NOMO-1 treated with DMSO at 0.1 percent for 48 hours (cell line): ENCODE results near the gene GRM4.

ENCODE experiments used
- DNase-seq: peaks from one replicate; lab custom pipeline; 2025; ENCODE audit not compliant: unreplicated experiment; lab: John Stamatoyannopoulos, UW

GRM4 gene

DNA sequence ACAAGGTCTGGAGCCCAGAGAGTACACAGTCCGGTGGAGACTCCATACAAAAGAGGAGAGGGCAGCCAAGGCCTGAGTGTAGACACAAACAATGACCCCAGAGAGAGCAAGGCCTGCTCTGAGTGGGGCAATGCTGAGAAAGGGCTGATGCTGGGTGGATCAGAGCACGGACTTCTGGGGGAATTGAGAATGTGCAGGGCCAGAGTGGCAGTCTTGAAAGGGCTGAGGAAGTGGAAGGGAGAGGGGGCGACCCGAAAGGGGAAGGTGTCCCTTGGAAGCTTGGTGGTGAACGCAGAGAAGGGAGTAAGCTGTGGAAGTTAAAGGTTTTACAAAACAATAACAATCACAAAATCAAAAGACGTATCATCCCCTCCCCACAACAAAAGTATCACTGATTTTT is 12.0 kb upstream of the GRM4 start:
- DNase-seq, result peak; percentile 9

DNA sequence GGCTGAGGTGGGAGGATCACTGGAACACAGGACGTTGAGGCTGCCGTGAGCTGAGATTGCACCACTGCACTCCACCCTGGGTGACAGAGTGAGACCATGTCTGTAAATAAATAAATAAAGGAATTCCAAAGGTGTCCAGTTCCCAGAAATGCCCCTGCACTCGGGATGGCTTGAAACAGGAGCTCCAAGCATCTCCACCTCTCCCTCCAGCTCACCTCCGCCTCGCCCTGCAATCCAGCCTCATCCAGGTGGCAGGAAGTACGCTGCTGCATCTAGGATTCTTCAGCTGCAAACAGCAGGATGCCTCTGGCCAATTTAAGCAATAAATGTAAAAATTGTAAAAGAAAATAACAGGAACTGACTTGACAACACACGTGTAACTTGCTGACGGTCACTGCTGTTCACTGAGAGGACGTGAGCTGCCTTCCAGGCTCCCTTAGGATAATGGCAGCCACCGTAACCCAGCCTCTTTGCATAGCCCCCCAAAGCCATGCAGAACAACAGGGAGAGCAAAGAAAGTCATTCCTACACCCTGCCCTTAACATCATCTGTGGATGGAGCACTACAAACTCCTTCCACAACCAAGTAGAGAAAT is 11.4 kb upstream of the GRM4 start:
- DNase-seq, result no peak

DNA sequence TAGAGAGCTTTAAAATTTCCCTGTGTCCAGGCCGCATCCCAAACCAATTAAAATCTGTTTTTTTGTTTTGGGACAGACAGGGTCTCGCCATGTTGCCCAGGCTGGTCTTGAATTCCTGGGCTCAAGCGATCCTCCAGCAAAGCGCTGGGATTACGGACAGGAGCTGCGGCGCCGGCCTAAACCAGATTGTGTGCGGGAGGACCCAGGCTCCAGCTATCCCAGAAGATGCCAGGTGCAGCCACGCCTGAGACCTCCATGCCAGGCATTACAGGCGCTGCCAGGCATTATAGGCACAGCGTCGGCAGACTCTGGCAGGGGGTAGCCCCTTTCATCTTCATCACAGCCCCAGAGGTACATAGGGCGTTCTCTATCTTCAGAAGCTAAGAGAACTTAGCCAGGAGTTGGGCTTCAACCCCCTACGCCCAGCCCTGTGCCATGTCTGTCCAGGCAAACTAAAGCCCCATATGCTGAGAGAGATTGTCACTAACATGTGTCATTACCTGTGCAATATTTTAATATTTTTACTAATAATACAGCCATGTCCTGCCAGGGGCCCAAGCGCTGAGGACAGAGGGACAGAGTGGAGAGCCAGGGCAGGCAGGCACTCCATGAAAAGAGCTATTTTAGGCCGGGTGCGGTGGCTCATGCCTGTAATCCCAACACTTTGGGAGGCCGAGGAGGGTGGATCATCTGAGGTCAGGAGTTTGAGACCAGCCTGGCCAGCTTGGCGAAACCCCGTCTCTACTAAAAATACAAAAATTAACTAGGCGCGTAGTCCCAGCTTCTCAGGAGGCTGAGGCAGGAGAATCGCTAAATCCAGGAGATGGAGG is 9.8 kb upstream of the GRM4 start:
- DNase-seq, result no peak

DNA sequence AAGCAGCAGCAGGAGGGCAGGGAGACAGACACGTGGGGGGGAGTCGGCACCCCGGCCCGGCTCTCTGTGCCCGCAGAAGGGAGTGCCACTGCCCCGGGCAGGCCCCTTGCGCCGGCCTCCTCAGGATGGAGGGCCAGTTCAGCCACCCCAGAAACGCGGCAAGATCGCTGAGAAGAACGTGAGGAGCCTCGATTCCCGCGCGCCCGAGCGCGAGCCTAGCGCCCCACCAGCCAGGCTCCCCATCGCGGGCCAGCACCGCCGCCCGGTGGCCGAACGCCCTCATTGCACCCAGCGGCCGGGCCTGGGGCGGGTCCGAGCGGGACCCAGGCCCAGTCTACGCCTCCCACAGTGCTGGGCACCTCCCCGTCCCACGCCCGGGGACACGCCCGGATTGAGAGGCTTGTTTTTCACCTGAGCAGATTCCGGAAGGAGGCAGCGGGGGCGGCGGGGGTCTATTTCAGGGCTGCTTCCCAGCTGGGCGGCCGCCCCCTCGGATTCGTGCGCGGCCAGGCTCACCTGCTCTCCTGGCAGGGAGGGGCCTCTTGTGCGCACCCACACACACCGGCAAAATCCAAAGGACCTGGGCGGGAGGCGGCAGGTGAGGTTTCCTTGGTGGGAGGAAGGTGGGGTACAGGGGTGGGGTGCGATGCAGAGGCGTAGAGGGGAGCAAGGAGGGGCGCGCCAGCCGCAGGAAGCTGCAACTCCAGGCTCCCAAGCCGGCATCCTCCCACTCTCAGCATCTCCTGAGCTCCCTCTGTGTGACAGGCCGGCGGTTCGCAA is 9.0 kb upstream of the GRM4 start:
- DNase-seq, result peak; percentile 31

- DNase-seq, result no peak
Observed at GRCh38 chr6:34152806-34153520, 7.1 kb upstream of the GRM4 start.

- DNase-seq, result no peak
Observed at GRCh38 chr6:34152042-34152524, 6.2 kb upstream of the GRM4 start.

- no peak for DNase-seq
Observed at GRCh38 chr6:34151321-34152041, 5.6 kb upstream of the GRM4 start.

- no peak for DNase-seq
Observed at GRCh38 chr6:34150766-34151165, 4.9 kb upstream of the GRM4 start.

DNA sequence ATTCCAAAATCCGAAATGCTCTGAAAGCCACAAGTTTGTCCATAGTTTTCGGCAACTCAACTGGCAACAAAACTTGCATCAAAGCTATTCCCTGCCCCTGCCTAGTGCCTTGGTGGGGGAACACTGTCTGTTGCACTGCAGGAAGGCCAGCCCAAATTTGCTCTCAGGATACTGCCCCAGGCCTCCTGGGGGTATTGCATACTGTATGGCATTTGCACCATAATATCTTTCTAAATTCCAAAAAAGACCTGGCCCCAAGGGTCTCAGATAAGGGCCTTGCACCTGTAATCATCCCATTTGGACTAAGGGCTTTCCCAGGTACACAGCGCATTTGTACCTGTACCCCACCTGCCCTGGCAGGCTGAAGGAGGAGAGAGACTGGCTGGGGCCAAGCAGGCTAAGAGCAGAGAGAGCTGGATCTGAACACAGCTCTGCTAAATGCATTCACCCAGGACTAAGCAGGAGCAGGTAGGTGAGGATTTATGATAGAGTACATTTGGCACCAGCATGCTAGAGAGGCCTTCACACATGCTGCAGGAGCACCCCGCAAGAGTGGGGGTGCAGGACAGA is 4.0 kb upstream of the GRM4 start:
- DNase-seq, result no peak

DNA sequence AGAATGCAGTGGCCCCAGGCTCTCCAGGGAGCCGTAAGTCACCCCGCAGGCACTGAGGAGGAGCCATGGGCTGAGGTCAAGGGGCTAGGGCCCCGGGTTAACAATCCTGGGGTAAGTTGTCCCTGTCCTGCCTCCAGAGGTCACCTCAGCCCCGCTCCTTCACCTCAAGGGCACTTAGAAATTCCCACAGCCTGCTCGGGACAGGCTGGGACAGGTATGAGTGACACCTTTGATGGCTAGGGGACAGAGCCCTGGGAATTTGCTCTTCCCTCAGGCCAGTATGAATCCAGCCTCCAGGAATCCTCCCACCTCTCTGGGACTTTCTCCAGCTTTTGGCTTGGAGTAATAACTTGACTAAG is 3.5 kb upstream of the GRM4 start:
- no peak for DNase-seq

DNA sequence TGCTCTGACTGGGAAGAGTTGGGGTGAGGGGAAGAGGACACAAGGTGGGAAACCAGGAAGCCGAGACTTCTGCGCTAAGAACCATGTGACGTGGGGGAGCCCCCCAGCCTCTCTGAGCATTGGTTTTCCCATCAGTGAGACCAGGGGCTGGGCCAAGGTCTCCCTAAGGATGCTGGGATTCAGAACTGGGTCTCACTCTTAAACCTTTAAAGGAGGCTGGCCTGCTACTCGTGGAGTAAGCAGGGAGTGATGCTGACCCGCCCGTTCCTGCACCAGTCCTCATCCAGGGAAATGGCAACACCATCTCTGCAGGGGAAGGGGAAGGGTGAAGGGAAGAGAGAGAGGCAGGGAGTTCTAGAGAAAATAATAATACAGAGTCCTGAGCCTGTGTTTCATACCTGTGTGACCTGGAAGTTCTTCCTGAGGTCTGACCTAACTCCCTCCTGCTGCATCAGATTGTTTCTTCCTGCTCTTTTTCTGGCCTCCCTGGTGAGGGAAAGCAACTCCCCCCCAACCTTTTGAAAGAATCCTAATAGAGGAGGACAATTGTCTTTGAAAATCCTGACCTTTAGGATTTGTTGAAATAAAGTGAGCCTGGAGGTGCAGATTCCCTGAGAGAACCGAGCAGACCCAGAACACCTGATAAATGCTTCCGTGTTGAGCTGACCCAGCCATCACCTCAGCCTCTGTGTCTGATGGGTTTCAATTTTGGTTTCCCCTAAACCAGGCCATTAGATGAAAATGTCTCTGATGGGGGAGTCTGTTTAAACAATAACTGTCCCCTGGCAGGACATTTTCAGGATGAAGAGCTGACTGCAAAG is 3.0 kb upstream of the GRM4 start:
- no peak for DNase-seq

- DNase-seq, result no peak
Observed at GRCh38 chr6:34147906-34148630, 2.2 kb upstream of the GRM4 start.

DNA sequence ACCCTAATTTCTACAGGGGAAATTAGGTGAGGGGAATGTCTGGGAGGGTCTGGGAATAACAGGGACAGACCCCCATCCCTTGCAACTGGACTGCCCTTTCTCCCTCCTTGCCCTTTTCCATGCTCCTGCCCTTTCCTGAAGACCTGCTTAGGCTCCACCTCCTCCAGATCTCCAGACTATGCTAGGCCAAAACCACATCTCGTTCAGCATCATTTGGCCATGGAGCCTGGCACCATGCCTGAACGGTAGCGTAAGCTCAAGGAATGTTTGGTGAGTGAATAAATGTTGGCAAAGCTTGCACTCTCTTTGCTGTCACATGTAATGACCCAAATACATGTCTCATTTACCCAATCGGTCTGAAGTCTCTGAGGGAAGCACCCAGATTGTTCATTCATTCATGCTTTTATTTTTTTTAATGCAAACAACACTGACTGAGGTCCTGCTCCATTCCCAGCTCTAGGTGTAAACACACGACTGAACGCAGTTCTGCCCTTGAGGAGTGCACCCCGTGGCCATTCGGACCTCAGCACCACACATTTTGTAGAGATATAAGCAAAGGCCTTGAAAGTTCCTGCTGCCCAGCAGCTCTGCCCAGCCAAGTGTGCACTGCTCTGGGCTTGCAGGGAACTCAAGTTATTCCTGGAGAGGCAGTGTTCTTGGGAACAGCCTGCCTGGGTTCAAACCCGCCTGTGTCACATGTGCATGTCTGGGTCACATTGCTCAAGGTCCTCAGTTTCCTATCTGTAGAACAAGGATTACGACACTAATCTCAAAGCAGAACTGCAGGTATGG is 1.1 kb upstream of the GRM4 start:
- DNase-seq, result no peak

- no peak for DNase-seq
Observed at GRCh38 chr6:34145161-34146020, 496 bp downstream of the GRM4 start.

DNA sequence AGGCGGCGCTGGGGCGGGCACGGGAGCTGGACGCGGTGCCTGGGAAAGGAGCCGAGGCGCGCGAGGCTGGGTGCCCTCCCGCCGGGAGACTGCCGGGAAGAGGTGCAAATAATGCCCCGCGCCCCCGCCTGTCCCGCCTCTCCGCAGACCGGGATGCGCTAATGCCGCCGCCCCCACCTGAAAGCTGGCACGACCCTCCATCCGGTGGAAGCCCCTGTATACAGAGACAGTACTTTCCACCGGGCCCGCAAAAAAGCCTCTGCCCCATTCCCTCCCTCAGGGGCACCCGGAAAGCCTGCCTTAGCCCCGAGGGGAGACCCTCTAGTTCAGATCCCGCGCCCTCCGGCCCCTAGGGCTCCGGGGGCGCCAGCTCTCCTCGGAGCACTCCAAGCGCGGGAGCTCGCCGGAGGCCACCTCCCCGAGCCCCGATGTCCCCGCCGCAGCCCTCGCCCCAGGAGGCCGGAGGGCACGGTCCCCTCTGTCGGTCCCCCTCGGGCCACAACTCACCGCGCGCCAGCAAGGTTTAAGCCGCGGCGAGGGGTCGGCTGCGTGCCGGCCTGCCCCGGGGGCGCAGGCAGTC is 1.2 kb downstream of the GRM4 start:
- no peak for DNase-seq

DNA sequence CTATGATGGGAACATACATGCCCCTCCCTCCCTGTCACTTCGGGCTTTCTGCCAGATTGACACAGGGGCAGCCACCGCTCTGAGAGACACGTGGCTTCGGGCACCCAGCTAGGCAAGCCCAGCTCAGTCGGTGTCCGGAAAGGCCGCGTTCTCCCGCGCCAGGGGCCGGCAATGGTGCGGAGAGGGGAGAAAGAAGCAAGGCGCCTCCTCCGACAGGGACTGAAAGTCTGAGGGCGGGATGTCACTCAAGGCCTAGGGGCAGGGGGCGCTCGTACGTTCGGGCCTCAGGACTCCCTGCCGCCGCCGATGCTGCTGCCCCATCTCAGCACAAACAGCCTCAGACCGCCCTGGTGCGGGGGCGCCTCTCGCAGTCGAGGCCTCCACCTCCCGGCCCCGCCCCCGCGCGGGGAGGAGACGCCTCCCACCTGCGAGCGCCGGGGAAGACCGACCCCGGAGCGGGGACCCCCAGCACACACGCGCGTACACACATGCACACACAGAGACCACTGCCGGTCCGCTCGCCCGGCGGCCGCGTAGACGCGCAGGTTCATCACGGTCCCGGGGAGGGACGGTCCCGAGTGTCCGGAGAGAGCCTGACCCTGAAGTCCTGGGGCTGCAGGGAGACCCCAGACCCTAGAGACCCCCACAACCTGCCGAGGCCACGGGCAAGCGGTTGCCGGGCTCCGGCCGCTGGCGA is 1.9 kb downstream of the GRM4 start:
- DNase-seq, result no peak
